Trophoblast cell (in vitro differentiated cells and primary cell): ENCODE results near the gene THSD4.

Source experiments
- DNase-seq, 2 donors: peaks; one replicate each; pipeline ENCODE4 v3.0.0-alpha.2; 2016
- H2AFZ ChIP-seq: 2 replicates; pipeline ENCODE4 v1.6.1; 2013; ENCODE audit warnings: low read length, moderate library complexity, mild to moderate bottlenecking; ENCODE audit not compliant: insufficient read depth, poor library complexity
- H2AK5ac ChIP-seq: 2 replicates; pipeline ENCODE4 v1.6.1; 2013; ENCODE audit warnings: mild to moderate bottlenecking, low read length
- H2BK120ac ChIP-seq: 2 replicates; pipeline ENCODE4 v1.6.1; 2013; ENCODE audit warnings: low read length, mild to moderate bottlenecking, moderate library complexity; ENCODE audit not compliant: insufficient read depth, poor library complexity
- H2BK12ac ChIP-seq: 2 replicates; pipeline ENCODE4 v1.6.1; 2013; ENCODE audit warnings: mild to moderate bottlenecking, low read length, moderate library complexity
- H2BK5ac ChIP-seq: 2 replicates; pipeline ENCODE4 v1.6.1; 2013; ENCODE audit warnings: low read length, low read depth, moderate library complexity, mild to moderate bottlenecking; ENCODE audit not compliant: poor library complexity
- H3K14ac ChIP-seq: 2 replicates; pipeline ENCODE4 v1.6.1; 2013; ENCODE audit warnings: mild to moderate bottlenecking, low read length
- H3K18ac ChIP-seq: 2 replicates; pipeline ENCODE4 v1.6.1; 2013; ENCODE audit warnings: mild to moderate bottlenecking, low read length
- H3K23ac ChIP-seq: 2 replicates; pipeline ENCODE4 v1.6.1; 2013; ENCODE audit warnings: low read length
- H3K27ac ChIP-seq: 2 replicates; pipeline ENCODE4 v1.5.1; 2013; ENCODE audit warnings: low read depth, mild to moderate bottlenecking, inconsistent platforms, low read length, moderate library complexity
- H3K27me3 ChIP-seq: 2 replicates; pipeline ENCODE4 v1.6.1; 2013; ENCODE audit warnings: inconsistent platforms, mild to moderate bottlenecking, low read length, moderate library complexity; ENCODE audit not compliant: insufficient read depth
- H3K36me3 ChIP-seq, 2 experiments: 1 replicate in 1 of 2; 2 replicates in 1 of 2; pipeline ENCODE4 v1.6.1; 2013; ENCODE audit warnings: low read length in 2 of 2, mild to moderate bottlenecking in 2 of 2, moderate library complexity in 1 of 2; ENCODE audit not compliant: insufficient read depth in 2 of 2, control insufficient read depth in 1 of 2
- H3K4ac ChIP-seq: 2 replicates; pipeline ENCODE4 v1.6.1; 2013; ENCODE audit warnings: low read depth, mild to moderate bottlenecking, low read length, moderate library complexity
- H3K4me1 ChIP-seq, 2 experiments: 1 replicate in 1 of 2; 2 replicates in 1 of 2; pipeline ENCODE4 v1.6.1; 2013; ENCODE audit warnings: low read length in 2 of 2, mild to moderate bottlenecking in 2 of 2, moderate library complexity in 1 of 2; ENCODE audit not compliant: insufficient read depth in 2 of 2, control insufficient read depth in 1 of 2
- H3K4me2 ChIP-seq: 2 replicates; pipeline ENCODE4 v1.6.1; 2013; ENCODE audit warnings: inconsistent platforms, mild to moderate bottlenecking, low read length, moderate library complexity
- H3K4me3 ChIP-seq: 2 replicates; pipeline ENCODE4 v1.5.1; 2013; ENCODE audit warnings: mild to moderate bottlenecking, low read depth, low read length, inconsistent platforms
- H3K79me1 ChIP-seq: one replicate; pipeline ENCODE4 v1.6.1; 2013; ENCODE audit warnings: low read length
- H3K79me2 ChIP-seq: 2 replicates; pipeline ENCODE4 v1.6.1; 2013; ENCODE audit warnings: low read length, mild to moderate bottlenecking; ENCODE audit not compliant: control insufficient read depth, insufficient read depth, poor library complexity
- H3K9ac ChIP-seq: 2 replicates; pipeline ENCODE4 v1.6.1; 2013; ENCODE audit warnings: mild to moderate bottlenecking, low read length
- H3K9me3 ChIP-seq: 2 replicates; pipeline ENCODE4 v1.6.1; 2013; ENCODE audit warnings: low read depth, mild to moderate bottlenecking, control low read depth, inconsistent platforms, low read length; ENCODE audit not compliant: insufficient read depth
- H4K12ac ChIP-seq: 2 replicates; pipeline ENCODE4 v1.6.1; 2013; ENCODE audit warnings: low read depth, mild to moderate bottlenecking, low read length, moderate library complexity
- H4K8ac ChIP-seq: 2 replicates; pipeline ENCODE4 v1.6.1; 2013; ENCODE audit warnings: low read depth, mild to moderate bottlenecking, low read length, moderate library complexity
- H4K91ac ChIP-seq: one replicate; pipeline ENCODE4 v1.6.1; 2013; ENCODE audit warnings: low read depth, mild to moderate bottlenecking, low read length, moderate library complexity
- WGBS: extraction: QIAGEN DNeasy Blood & Tissue Kit; methylation state at CpG from one replicate; pipeline ENCODE4 v1.1.7; 2013; ENCODE audit warnings: missing lambda C conversion rate; ENCODE audit not compliant: insufficient read length, insufficient coverage; ENCODE audit errors: extremely low coverage; 5-methylcytosine and 5-hydroxymethylcytosine counted together

Gene THSD4

DNA sequence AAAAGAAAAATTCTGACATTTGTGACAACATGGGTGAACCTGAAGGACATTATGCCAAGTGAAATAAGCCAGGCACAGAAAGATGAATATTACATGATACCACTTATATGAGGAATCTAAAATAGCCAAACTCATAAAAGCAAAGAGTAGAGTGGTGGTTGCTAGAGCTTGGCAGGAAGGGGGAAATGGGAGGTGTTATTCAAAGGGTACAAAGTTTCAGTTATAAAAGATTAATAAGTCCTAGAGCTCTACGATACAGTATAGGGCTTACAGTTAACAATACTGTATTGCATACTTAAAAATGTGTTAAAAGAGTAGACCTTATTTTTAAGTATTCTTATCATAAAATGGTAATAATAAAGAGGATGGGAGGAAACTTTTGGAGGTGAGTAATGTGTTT is 583.5 kb downstream of the THSD4 start:
- Histone ChIP-seq H3K23ac (no peak overlapping the region), H4K8ac (no peak overlapping the region), H3K9ac (no peak overlapping the region), H3K9me3 (peaks cover 1% of the 10 kb centered on the region), H3K36me3 (no peaks in the 10 kb centered on the region), H3K18ac (no peak overlapping the region), H2AK5ac (no peak overlapping the region), H4K91ac (no peak overlapping the region), H4K12ac (no peak overlapping the region), H3K79me2 (no peaks in the 10 kb centered on the region), H3K4me1 (peaks cover 0 to 3% of the 10 kb centered on the region in 2 experiments), H3K4me2 (no peak overlapping the region), H3K27ac (no peak overlapping the region), H2BK5ac (no peak overlapping the region), H3K14ac (no peak overlapping the region), H3K4me3 (no peak overlapping the region), H2BK12ac (no peak overlapping the region), H3K4ac (no peak overlapping the region), H2BK120ac (no peak overlapping the region), H2AFZ (no peak overlapping the region), H3K79me1 (no peaks in the 10 kb centered on the region), H3K27me3 (no peaks in the 10 kb centered on the region)
- WGBS, result no CpG with 5 or more reads among the region's 1 CpG
- no peak for DNase-seq

DNA sequence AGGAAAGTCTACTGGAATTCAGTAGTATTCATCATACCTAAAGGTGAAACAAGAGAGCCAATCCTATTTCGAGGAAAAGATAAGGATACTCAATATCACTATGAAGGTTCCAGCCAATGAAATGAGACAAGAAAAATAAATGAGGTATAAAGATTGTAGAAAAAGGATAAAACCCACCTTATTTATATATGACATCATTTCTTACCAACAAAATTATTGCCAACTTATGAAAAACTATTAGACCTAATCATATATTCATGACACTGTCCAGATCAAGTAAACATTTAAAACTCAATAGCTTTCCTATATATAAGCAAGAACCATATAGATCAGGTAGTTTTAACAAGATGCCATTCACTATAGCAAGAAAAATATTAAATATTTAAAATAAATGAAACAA is 584.7 kb downstream of the THSD4 start:
- no peaks in the 10 kb centered on the region for H3K79me1 ChIP-seq
- H3K4ac ChIP-seq, result no peak overlapping the region
- no peak overlapping the region for H4K91ac ChIP-seq
- no peaks in the 10 kb centered on the region for H3K27me3 ChIP-seq
- no peak overlapping the region for H3K14ac ChIP-seq
- no peak for DNase-seq
- H2BK5ac ChIP-seq, result no peak overlapping the region
- WGBS, result no CpG with 5 or more reads among the region's 1 CpG
- no peak overlapping the region for H2AFZ ChIP-seq
- no peak overlapping the region for H3K4me2 ChIP-seq
- no peaks in the 10 kb centered on the region for H3K36me3 ChIP-seq
- H3K4me3 ChIP-seq, result no peak overlapping the region
- H3K9me3 ChIP-seq, result peaks cover 1% of the 10 kb centered on the region
- H3K27ac ChIP-seq, result no peak overlapping the region
- no peak overlapping the region for H2BK12ac ChIP-seq
- H2AK5ac ChIP-seq, result no peak overlapping the region
- no peak overlapping the region for H4K8ac ChIP-seq
- H4K12ac ChIP-seq, result no peak overlapping the region
- H3K79me2 ChIP-seq, result no peaks in the 10 kb centered on the region
- H3K9ac ChIP-seq, result no peak overlapping the region
- H3K18ac ChIP-seq, result no peak overlapping the region
- no peak overlapping the region for H2BK120ac ChIP-seq
- peaks cover 4 to 6% of the 10 kb centered on the region in 2 experiments for H3K4me1 ChIP-seq
- no peak overlapping the region for H3K23ac ChIP-seq

DNA sequence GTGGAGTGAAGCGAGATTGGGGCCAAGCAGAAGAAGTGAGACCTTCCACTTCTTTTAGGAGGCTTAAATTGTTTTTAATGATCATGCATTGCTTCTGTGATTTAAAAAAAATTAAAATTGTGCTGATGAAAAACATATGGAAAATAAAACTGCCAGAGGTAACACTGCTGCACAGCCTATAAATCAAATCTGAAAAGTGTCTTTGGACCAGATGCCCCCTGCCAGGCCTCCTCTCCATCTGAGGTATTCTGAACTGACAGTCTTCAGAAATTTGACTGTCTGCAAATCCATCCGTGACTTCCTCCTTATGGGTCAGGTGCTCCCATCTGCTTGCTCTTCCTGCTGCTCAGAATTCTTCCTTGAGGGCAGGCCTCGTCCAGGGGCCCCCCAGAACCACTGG is 586.5 kb downstream of the THSD4 start:
- Histone ChIP-seq H3K23ac (no peak overlapping the region), H3K27me3 (no peaks in the 10 kb centered on the region), H3K9me3 (peaks cover 1% of the 10 kb centered on the region), H2AK5ac (no peak overlapping the region), H3K4me3 (no peak overlapping the region), H3K18ac (no peak overlapping the region), H4K91ac (no peak overlapping the region), H2BK5ac (no peak overlapping the region), H3K14ac (no peak overlapping the region), H2BK120ac (no peak overlapping the region), H2BK12ac (no peak overlapping the region), H2AFZ (no peak overlapping the region), H3K4me2 (no peak overlapping the region), H3K79me1 (no peaks in the 10 kb centered on the region), H3K4me1 (peaks cover 6 to 16% of the 10 kb centered on the region in 2 experiments), H3K27ac (no peak overlapping the region), H3K9ac (no peak overlapping the region), H4K8ac (no peak overlapping the region), H3K36me3 (no peaks in the 10 kb centered on the region), H3K4ac (no peak overlapping the region), H4K12ac (no peak overlapping the region), H3K79me2 (no peaks in the 10 kb centered on the region)
- no peak for DNase-seq
- no CpG with 5 or more reads among the region's 3 CpGs for WGBS

DNA sequence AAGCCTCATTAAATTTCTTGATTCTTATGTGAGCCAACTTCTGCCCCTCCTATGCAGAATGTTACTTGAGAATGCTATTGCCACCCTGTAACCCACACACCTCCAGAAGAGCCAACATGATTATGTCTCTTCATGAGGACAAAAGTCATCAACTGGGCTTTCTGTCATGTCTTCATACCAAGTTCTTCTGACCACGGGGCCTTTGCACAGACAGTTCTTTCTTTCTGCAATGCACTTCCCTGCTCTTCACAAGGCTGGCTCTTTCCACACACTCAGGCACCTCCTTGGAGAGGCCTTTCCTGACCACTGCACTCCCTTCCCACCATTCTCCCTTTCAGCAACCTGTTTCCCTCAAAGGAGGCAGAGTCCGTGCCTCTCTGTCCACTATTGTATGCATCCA is 587.2 kb downstream of the THSD4 start:
- no CpG with 5 or more reads among the region's 2 CpGs for WGBS

More for the DNA sequence above, 587.2 kb downstream of the THSD4 start:
- Histone ChIP-seq H3K36me3 (no peaks in the 10 kb centered on the region), H2AFZ (no peak overlapping the region), H3K27ac (no peak overlapping the region), H3K9me3 (peaks cover 2% of the 10 kb centered on the region), H3K4me1 (peaks cover 6 to 16% of the 10 kb centered on the region in 2 experiments), H3K23ac (no peak overlapping the region), H2BK120ac (no peak overlapping the region), H4K8ac (no peak overlapping the region), H3K9ac (no peak overlapping the region), H3K18ac (no peak overlapping the region), H4K91ac (no peak overlapping the region), H3K4ac (no peak overlapping the region), H3K79me1 (no peaks in the 10 kb centered on the region), H3K4me3 (no peak overlapping the region), H4K12ac (no peak overlapping the region), H3K4me2 (no peak overlapping the region), H2BK12ac (no peak overlapping the region), H3K27me3 (no peaks in the 10 kb centered on the region), H2BK5ac (no peak overlapping the region), H2AK5ac (no peak overlapping the region), H3K14ac (no peak overlapping the region), H3K79me2 (no peaks in the 10 kb centered on the region)
- no peak for DNase-seq
